ENCODE measurements around the gene CAPN14.

The CAPN14 gene

GRCh38 chr2:31217465-31218200 is at the start of gene CAPN14:
CAPN14 (minus strand) TSS chr2:31217515; CDS start chr2:31205447, 12,068 bp downstream.
- DNase-seq (ENCODE audit: low read depth in 1 of 2, low spot score in 1 of 2): no peak

- no peak for DNase-seq (ENCODE audit: low read depth in 1 of 2, low spot score in 1 of 2)
These were observed 49.5 kb upstream of the CAPN14 start for GRCh38 chr2:31266804-31267203.

- DNase-seq (ENCODE audit: low read depth in 1 of 2, low spot score in 1 of 2): no peak
These were observed 47.9 kb upstream of the CAPN14 start for GRCh38 chr2:31265234-31265633.

- no peak for DNase-seq (ENCODE audit: low read depth in 1 of 2, low spot score in 1 of 2)
These were observed 46.4 kb upstream of the CAPN14 start for GRCh38 chr2:31263636-31264190.

GRCh38 chr2:31260870-31261269 is 43.6 kb upstream of the CAPN14 start:
- DNase-seq (ENCODE audit: low read depth in 1 of 2, low spot score in 1 of 2): no peak

- no peak for DNase-seq (ENCODE audit: low read depth in 1 of 2, low spot score in 1 of 2)
These were observed 41.8 kb upstream of the CAPN14 start for GRCh38 chr2:31259075-31259474.

GRCh38 chr2:31258351-31258750 is 41.0 kb upstream of the CAPN14 start:
- no peak for DNase-seq (ENCODE audit: low read depth in 1 of 2, low spot score in 1 of 2)

GRCh38 chr2:31256611-31257382 is 39.5 kb upstream of the CAPN14 start:
- no peak for DNase-seq (ENCODE audit: low read depth in 1 of 2, low spot score in 1 of 2)

- no peak for DNase-seq (ENCODE audit: low read depth in 1 of 2, low spot score in 1 of 2)
These were observed 38.7 kb upstream of the CAPN14 start for GRCh38 chr2:31255911-31256571.

- DNase-seq (ENCODE audit: low read depth in 1 of 2, low spot score in 1 of 2): no peak
These were observed 37.2 kb upstream of the CAPN14 start for GRCh38 chr2:31254237-31255203.

- DNase-seq (ENCODE audit: low read depth in 1 of 2, low spot score in 1 of 2): no peak
These were observed 36.2 kb upstream of the CAPN14 start for GRCh38 chr2:31253356-31254131.

GRCh38 chr2:31251851-31252250 is 34.5 kb upstream of the CAPN14 start:
- no peak for DNase-seq (ENCODE audit: low read depth in 1 of 2, low spot score in 1 of 2)

GRCh38 chr2:31251018-31251417 is 33.7 kb upstream of the CAPN14 start:
- DNase-seq (ENCODE audit: low read depth in 1 of 2, low spot score in 1 of 2): no peak

- DNase-seq (ENCODE audit: low read depth in 1 of 2, low spot score in 1 of 2): no peak
These were observed 31.8 kb upstream of the CAPN14 start for GRCh38 chr2:31249009-31249690.

- DNase-seq (ENCODE audit: low read depth in 1 of 2, low spot score in 1 of 2): no peak
These were observed 30.8 kb upstream of the CAPN14 start for GRCh38 chr2:31248139-31248538.

- DNase-seq (ENCODE audit: low read depth in 1 of 2, low spot score in 1 of 2): no peak
These were observed 30.4 kb upstream of the CAPN14 start for GRCh38 chr2:31247711-31248110.

GRCh38 chr2:31246184-31246852 is 29.0 kb upstream of the CAPN14 start:
- DNase-seq (ENCODE audit: low read depth in 1 of 2, low spot score in 1 of 2): no peak

GRCh38 chr2:31244101-31244500 is 26.8 kb upstream of the CAPN14 start:
- DNase-seq (ENCODE audit: low read depth in 1 of 2, low spot score in 1 of 2): no peak

- no peak for DNase-seq (ENCODE audit: low read depth in 1 of 2, low spot score in 1 of 2)
These were observed 25.7 kb upstream of the CAPN14 start for GRCh38 chr2:31243053-31243452.
